HUDEP-2 (cell line): ENCODE results near the gene REN.

Experiments used
- DNase-seq, 76 experiments: peaks; one replicate each; lab custom pipeline; 2025; ENCODE audit not compliant: unreplicated experiment in 76 of 76; lab: John Stamatoyannopoulos, UW

REN gene

DNA sequence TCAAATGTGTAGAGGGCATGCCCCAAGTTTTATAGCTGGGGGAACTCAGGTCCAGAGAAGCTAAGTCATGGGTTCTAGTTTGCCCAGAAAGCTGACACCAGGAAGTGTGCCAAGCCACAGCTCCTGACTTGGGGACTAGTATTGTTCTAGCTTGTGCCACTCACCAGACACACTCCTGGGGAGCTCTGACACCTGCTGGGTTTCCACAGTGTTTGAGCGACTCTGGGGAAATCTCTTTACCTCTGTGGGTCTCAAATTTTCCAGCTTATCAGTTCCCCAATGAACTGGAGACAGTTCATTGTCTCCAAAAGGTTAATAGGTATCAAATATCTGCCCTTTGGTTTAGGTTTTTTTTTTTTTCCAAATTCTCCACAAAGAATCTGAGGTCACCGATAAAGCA is 25.9 kb upstream of the REN start:
- no peak for DNase-seq

DNA sequence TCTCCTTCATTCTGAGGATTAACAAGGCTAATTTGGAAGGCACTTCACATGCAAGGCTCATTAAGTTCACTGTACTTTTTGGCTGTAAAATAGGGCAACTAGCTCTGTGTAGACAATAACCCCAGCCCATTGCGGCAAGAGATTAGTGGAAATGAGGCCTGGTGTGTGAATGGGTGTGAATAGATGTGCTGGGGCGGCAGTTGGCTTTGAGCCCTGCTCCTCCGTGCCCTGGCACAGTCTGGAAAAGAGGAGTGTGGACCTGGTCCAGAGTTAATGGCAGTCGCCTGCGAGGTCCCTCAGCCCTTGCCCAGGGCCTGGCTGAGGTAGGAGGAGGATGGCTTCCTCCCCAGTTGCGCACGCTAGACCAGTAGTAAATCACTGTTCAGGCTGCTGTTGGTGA is 25.3 kb upstream of the REN start:
- no peak for DNase-seq

DNA sequence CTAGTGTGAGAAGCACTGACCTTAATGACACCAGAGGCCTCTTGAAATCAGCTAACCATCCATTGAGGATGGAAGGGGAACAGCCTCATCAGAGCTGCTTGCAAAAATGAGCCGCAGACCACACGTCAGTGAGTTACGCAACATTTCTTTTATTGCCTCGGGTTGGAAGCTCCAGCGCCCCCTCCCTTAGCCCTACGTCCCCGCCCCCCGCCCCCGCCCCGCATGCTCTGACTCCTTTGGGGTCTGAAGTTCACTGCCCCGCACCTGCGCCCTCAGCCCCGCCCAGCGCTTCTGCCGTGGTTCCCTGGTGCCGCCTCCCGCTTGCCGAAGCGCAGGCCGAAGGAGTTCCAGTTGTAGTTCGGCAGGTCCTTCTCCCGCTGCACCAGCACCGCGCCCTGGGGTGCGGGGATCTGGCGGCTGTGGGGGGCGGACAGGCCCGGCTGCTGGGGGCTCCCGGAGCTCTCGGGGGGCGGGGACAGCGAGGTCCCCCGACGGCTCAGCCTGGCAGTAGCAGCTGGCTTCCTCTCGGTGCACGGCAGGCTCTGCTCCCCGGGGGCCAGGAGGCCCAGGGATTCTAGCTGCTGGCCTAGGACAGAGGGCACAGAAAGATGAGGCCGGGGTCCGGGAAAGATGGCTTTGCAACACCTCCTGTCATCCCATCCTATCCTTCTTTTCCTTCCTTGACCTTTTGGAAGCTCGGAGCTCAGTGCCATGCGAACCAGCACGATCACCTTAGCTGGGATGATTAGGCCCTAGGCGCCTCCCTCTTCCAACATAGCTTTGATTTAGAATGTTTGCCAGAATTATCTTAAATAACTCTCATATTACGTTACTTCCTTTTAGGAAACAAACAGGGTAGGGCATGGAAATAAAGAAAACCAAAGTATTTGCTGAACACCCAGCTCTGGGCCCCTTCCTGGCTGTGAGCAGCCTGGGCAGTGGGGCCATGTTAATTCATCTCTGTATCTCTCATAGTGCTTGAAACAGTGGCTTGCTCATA is 24.4 kb upstream of the REN start:
- no peak for DNase-seq

DNA sequence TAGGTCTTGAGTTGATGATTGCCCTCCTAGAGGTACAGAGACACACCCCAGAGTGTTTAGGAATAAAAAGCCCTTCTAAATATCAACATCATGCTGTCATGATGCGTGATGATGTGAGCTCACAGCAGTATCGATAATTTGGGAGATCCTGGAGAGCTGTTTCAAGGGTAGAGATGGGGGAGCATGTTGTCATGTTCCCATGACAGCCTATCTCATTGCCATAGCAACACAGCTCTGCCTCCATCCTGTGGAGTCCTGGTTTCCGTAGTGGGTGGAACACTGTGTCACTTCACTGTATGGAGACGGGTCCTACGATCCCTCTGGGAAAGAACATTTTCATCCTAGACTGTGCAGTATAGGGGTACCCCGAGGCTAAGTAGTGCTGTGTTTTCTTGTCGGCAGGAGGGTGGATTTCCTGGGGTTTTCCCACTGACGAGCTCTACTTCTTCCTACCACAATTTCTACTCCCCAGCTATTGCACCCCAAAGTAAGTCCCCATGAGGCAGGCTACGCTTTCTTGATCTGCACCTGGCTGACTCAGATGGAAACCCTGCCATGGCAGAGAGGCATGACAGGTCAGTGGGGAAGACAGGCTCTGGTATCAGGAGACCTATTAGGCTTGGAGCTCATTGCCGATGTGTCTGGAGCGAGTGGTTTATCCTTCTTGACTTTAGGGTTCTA is 23.0 kb upstream of the REN start:
- DNase-seq = no peak

GRCh38 chr1:204186597-204186996 is 20.5 kb upstream of the REN start:
- DNase-seq = no peak

DNA sequence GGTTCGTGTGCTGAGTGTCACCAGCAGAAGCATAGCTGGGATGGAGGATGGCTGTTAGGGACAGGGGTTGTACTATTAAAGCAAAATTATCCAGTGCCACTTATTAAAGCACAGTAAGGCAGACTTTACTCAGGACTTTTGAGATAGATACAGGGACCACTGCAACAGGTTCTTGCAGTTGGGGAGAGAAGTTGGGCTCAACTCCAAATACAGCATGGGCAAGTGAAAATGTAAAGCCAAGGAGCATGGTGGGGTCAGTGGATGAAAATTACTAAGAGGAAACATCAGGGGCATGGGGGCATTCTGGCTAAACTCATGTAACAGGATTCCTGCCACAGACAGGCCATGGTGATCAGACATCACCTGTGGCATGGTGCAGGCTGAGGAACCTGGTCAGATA is 15.0 kb upstream of the REN start:
- no peak for DNase-seq

GRCh38 chr1:204180133-204180532 is 14.0 kb upstream of the REN start:
- no peak for DNase-seq

GRCh38 chr1:204178487-204179281 is 12.5 kb upstream of the REN start:
- no peak for DNase-seq

DNA sequence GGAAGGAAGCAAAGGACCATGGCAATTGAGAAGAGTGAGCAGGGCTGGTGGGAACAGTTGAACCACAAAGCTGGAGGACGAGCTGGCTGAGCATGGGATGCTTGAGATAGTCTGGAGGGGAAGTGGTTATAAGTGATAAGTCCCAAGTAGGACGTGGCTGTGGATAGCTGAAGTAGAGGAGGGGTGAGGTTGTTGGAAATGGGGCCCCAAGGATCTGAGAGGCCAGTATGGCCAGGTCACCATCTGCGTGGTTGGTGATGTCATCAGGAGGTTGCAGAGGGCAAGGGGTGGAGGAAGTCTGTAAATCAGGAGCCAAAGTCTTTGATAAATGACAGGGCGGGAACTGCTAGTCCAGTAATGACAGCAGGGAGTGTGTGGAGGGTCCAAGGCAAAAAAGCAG is 11.0 kb upstream of the REN start:
- DNase-seq = peak in 2 of 76 experiments; percentile 6 to 11

DNA sequence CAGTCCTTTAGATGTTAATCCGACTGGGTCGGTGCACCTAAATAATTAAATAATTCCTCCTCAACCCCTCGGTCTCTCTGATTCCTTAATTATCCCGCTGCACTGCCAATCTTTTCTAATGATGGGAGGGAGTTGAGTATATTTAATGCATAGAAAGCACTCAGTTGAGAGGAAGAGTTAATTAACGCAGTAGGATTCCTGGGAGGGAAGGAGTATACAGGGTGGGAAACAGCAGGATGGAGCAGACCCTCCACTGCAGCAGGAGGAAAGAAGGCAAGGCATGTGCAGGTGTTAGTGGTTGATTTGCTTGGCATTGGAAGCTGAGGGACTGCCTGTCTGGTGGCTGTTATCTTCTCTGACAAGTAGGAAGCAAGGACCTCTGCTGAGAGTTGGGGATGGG is 9.9 kb upstream of the REN start:
- DNase-seq = no peak

- DNase-seq = no peak
Measured at GRCh38 chr1:204174958-204175357, 8.8 kb upstream of the REN start.

DNA sequence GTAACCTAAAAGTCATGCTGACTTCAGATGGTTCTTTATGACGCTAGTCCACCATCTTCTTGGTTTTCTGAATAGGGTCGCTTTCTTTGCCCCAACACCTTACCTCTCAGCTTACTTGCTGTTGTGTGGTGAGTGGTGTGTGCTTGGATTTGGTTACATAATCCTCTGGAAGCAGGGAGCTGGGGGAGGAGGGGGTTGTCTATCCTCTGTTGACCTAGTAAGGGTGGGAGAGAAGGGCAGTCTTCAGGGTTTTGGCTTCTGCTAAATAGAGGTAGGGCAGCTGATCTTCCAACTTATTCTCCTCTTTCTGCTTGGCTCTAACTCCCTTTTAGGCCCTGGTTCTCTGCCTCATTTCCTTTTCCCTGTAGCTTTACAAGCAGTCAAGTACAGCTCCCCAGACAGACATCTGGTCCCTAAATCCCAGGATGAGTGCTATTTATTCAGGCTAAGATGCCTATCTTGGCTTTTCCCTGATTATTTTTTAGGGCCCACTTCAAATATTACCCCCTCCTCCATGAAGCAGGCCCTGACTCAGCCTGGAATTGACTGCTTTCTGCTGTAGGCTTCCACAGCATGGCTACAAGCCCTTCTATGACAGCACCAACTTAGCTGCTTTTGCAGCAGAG is 6.4 kb upstream of the REN start:
- DNase-seq = no peak

DNA sequence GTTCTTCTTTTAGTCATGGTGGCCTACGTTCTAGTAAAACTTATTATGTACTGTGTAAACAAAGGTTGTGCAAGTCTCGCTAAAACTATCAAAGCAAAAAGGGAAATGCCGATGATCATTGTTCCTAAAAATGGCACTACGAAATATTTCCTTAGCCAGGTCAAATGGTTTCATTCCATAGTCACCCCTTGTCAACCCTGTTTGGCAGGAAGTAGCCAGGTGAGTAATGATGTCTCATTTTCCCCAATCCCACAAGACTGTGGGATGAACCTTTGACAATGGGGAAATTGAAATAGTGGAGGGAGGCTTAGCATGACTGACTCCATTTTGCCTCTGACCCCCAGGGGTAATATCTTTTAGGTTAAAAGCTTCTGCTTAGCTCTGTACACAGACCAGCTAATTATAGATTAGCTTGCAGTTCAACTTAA is 5.6 kb upstream of the REN start:
- no peak for DNase-seq

DNA sequence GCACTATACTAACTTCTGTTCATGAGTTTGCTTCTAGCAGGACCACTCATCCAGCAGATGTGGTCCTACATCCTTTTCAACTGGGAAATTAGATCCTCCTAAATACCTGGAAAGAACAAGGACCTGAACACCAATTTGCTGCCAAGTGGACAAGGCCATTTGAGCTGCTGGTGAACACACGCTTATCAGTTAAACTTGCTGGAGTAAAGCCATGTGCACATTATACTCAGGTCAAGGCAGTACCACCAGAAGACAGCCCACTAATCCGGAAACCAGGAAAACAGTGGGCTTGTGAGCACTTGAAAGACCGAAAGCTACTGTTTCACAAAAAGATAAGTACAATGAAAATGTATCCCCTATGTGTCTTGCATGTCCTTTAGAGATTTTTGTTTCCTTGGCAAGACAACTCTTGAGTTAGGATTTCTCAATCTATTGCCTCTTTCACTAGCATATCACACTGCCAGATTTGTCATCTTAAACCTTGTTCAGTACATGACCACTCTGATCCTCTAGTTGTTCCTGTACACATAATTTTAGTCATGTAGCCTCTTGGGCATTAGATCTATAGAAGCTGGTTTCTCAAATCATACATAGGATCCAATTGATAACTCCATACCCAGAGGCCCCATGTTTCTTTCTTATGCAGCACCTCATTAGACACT is 4.5 kb upstream of the REN start:
- no peak for DNase-seq

DNA sequence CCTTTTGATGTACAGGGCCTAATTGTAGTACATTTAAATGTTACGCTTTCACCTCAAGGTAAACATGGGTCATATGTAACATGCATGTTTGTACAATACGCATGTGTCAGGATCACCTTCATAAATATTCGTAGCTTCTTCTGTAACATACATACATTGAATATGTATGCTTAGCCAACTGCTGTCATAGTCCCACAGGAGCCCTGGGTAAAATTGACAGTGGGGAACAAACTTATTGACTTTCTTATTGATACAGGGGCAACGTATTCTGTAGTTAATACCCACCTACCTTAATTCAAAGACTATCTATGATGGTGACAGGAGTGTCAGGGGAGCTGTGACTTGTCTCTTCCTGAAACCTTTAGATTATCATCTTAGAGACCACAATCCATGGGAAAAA is 3.7 kb upstream of the REN start:
- DNase-seq = no peak

- no peak for DNase-seq
Measured at GRCh38 chr1:204167730-204168129, 1.6 kb upstream of the REN start.

DNA sequence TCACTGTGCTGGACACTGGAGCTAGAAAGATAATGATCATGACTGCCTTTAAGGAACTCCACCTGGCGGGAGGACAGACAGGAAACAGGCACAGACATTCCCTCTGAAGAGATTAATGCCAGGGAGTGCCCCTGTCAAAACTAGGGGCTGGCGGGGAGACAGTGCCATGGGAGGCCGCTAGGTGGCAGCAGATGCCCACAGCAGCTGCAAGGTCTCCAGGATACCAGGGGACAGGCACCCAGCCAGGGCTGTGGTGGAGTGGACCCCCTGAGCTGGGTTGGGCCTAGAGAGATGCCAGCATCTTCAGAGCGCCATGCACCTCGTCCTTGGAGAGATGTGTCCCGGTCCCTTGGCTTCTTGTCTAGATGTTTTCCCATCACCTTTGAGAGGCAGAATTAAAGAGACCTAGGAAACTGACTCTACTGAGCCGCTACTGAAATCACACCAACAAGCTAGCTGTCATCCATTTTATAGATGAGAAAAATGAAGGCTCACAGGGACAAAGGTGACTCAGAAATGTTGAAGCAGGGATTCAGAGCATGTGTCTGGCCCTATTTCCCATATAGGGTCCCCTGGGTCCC is 3.6 kb downstream of the REN start:
- peak in 60 of 76 experiments; percentile 2 to 69 (median 40) for DNase-seq

- no peak for DNase-seq
Measured at GRCh38 chr1:204161609-204162493, 4.3 kb downstream of the REN start.

DNA sequence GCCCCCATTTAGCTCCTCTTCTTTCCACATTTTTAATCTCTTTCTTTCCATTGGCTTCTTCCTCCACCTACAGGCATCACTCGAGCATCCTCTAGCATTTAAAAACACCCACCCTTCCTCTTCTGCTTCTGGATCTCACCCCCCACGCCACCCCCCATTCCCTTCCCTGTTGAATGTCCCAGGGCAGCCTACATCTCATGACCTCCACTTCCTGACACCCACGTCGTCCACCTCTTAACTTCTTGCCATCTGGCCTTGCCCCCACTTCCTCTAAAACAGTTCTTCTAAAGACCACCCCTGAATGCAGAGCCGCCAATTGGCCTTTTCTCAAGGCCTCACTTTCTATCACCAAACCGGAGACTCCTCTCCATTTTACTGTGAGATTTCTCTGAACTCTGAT is 8.2 kb downstream of the REN start:
- DNase-seq = no peak
